Measurements from ENCODE around the gene RPL7A.
"Not testable (repeated sequence)": the region's sequence is repeated elsewhere in the genome, so short reads cannot be mapped to it uniquely, and the experiment has no call there.

Gene RPL7A

DNA sequence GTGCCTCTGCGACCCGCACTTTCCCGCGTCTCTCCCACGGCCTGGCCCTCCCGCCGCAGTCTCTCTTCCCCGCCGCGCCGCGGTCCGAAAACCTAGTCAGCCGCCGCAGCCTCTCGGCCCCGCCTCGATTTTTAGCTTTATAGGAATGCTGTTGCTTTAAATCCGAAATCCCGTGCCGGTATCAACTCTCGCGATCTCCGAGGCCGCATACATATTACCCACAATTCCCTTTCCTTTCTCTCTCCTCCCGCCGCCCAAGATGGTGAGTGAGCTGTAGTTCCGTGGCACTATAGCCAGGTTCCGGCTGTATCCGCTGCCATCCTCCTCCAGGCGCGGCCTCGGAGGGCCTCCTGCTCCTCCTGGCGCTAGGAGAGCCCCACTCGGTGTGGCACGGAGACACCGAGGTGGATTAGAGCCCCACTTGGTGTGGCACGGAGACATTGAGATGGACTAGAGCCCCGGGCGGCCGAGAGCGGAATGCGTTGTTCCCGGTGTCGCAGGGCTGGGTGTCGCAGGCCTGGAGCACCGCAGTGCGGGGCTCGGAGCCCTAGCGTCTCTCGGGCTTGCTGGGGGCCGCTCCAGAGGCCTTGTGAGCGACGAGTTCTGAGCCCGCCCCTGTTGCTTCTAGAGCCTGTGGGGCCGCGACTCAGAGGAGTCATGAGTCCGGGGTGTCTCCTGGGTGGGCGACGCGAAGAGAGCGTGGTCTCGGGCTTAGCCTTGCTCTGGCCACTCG is at the start of gene RPL7A, which contains the start of gene MED22:
Gene RPL7A, plus strand, starts transcription at position 234 of the 733 bp plus-strand sequence. Its CDS starts 26 bp downstream, at position 260.
Gene MED22, minus strand, starts transcription at position 147 of the 733 bp plus-strand sequence. CDS start 1,469 bp downstream, outside the sequence.
- WGBS (ENCODE audit: insufficient coverage, insufficient read length): no CpG with 5 or more reads among the region's 64 CpGs
- peaks cover 61% of the 10 kb centered on the region for H3K36me3 ChIP-seq (ENCODE audit: control insufficient read depth, insufficient read depth, low read length)
- H3K4me3 ChIP-seq (ENCODE audit: low read length): peak within 1 kb of the TSS; percentile 99
- H3K9me3 ChIP-seq (ENCODE audit: control insufficient read depth, insufficient read depth, low read length): no peaks in the 10 kb centered on the region
- no peak within 1 kb of the TSS for H3K27ac ChIP-seq (ENCODE audit: low read length)
- H3K4me1 ChIP-seq (ENCODE audit: control insufficient read depth, insufficient read depth, low read length): peaks cover 2% of the 10 kb centered on the region; the same call in 1 of the 2 replicates
- DNase-seq (ENCODE audit: low read depth, low spot score): no peak
- H3K27me3 ChIP-seq (ENCODE audit: control insufficient read depth, insufficient read depth, low read length): no peaks in the 10 kb centered on the region

- not testable (repeated sequence) for DNase-seq (ENCODE audit: low read depth, low spot score); H3K4me3 ChIP-seq (ENCODE audit: low read length); H3K9me3 ChIP-seq (ENCODE audit: control insufficient read depth, insufficient read depth, low read length); H3K27me3 ChIP-seq (ENCODE audit: control insufficient read depth, insufficient read depth, low read length); H3K36me3 ChIP-seq (ENCODE audit: control insufficient read depth, insufficient read depth, low read length); H3K4me1 ChIP-seq (ENCODE audit: control insufficient read depth, insufficient read depth, low read length); H3K27ac ChIP-seq (ENCODE audit: low read length)
- WGBS (ENCODE audit: insufficient coverage, insufficient read length): no CpG with 5 or more reads among the region's 16 CpGs
Measured at GRCh38 chr9:133299996-133300395, 48.0 kb upstream of the RPL7A start.

DNA sequence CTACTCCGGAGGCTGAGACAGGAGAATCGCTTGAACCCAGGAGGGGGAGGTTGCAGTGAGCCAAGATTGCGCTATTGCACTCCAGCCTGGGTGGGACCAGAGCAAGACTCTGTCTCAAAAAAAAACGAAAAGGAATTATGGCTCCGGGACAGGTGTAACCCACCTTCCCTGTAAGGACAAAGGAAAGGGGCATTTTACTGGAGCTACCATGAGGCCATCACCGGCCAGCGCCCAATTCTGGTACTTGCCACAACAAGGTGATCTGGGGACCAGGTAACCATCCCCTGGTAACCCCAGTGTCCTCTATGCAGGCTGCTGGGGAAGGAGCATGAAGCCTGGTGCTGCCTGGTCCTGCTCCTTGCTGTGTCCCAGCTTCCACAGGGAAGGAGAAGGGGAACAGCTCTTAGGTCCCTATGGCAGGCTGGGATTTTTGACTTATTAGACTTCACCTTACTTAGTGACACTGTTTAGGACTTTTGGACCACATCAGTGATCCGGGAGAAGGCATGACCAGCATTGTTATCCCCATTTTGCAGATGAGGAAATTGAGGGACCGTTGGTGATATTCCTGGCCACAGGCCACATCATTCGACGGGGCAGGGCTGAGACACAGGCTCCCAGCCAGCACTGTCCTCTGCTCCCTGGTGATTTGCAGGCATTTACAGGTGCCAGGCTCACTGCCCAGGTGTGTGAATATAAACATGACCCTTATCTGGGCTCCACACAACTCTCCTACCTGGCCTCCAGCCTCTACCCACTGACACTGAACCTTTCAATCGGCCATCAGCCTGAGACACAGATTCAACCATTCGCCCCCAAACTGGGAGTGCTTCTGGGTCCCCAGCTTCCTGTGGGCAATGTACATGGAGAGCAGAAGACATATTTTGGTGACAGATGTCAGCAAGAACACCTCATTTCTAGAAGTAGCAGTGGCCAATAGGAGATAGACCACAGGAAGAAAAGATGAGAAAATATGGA is 46.5 kb upstream of the RPL7A start:
- Histone ChIP-seq H3K36me3 (ENCODE audit: control insufficient read depth, insufficient read depth, low read length) (no peaks in the 10 kb centered on the region), H3K27me3 (ENCODE audit: control insufficient read depth, insufficient read depth, low read length) (no peaks in the 10 kb centered on the region), H3K4me1 (ENCODE audit: control insufficient read depth, insufficient read depth, low read length) (no peaks in the 10 kb centered on the region), H3K4me3 (ENCODE audit: low read length) (no peak overlapping the region), H3K27ac (ENCODE audit: low read length) (no peak overlapping the region), H3K9me3 (ENCODE audit: control insufficient read depth, insufficient read depth, low read length) (no peaks in the 10 kb centered on the region)
- DNase-seq (ENCODE audit: low read depth, low spot score): no peak
- no CpG with 5 or more reads among the region's 13 CpGs for WGBS (ENCODE audit: insufficient coverage, insufficient read length)

DNA sequence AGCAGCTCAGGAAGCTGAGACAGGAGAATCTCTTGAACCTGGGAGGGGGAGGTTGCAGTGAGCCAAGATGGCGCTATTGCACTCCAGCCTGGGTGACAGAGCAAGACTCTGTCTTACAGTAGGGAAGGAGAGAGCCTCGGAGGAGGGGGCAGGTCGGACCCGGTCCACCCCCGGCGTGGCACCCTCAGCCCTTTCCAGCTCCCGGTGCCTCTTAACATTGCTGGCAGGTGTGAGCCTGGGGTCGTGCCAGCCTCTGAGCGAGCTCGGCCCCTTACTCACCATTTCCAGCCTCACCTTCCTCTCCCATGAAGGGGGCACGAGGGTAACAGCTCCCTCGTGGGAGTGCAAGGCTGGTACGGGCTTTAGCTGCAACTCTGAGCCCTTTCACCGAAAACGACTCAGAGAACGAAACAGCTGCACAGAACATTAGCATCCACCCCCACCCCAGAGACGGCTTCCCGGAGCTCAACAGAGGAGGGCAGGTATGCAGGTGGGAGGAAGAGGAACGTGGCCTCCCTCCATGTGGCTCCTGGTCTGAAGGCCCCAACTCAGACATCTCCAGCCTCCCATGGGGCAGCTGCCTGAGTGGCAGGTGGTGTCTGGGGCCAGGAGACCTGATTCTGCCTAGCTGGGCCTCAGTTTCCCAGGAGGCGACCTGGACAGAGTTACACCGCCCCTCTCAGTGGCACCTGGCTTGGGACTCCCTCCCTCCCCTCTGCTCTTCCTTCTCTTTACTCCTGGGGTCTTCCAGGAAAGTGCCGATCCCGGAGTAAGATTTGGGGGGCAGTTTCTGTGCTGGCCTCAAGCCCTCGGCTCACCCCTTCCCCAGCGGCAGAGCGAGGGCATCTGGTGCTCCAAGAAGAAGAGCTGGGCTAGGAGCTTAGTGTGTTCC is 44.5 kb upstream of the RPL7A start:
- H3K27me3 ChIP-seq (ENCODE audit: control insufficient read depth, insufficient read depth, low read length): no peaks in the 10 kb centered on the region
- H3K9me3 ChIP-seq (ENCODE audit: control insufficient read depth, insufficient read depth, low read length): no peaks in the 10 kb centered on the region
- no peaks in the 10 kb centered on the region for H3K4me1 ChIP-seq (ENCODE audit: control insufficient read depth, insufficient read depth, low read length)
- H3K36me3 ChIP-seq (ENCODE audit: control insufficient read depth, insufficient read depth, low read length): no peaks in the 10 kb centered on the region
- no peak overlapping the region for H3K4me3 ChIP-seq (ENCODE audit: low read length)
- no peak for DNase-seq (ENCODE audit: low read depth, low spot score)
- no peak overlapping the region for H3K27ac ChIP-seq (ENCODE audit: low read length)
- no CpG with 5 or more reads among the region's 26 CpGs for WGBS (ENCODE audit: insufficient coverage, insufficient read length)

GRCh38 chr9:133304158-133304470 is 43.9 kb upstream of the RPL7A start:
- Histone ChIP-seq H3K4me3 (ENCODE audit: low read length) (no peak overlapping the region), H3K27ac (ENCODE audit: low read length) (no peak overlapping the region), H3K9me3 (ENCODE audit: control insufficient read depth, insufficient read depth, low read length) (no peaks in the 10 kb centered on the region), H3K27me3 (ENCODE audit: control insufficient read depth, insufficient read depth, low read length) (no peaks in the 10 kb centered on the region), H3K4me1 (ENCODE audit: control insufficient read depth, insufficient read depth, low read length) (no peaks in the 10 kb centered on the region), H3K36me3 (ENCODE audit: control insufficient read depth, insufficient read depth, low read length) (no peaks in the 10 kb centered on the region)
- no CpG with 5 or more reads among the region's 13 CpGs for WGBS (ENCODE audit: insufficient coverage, insufficient read length)
- no peak for DNase-seq (ENCODE audit: low read depth, low spot score)

DNA sequence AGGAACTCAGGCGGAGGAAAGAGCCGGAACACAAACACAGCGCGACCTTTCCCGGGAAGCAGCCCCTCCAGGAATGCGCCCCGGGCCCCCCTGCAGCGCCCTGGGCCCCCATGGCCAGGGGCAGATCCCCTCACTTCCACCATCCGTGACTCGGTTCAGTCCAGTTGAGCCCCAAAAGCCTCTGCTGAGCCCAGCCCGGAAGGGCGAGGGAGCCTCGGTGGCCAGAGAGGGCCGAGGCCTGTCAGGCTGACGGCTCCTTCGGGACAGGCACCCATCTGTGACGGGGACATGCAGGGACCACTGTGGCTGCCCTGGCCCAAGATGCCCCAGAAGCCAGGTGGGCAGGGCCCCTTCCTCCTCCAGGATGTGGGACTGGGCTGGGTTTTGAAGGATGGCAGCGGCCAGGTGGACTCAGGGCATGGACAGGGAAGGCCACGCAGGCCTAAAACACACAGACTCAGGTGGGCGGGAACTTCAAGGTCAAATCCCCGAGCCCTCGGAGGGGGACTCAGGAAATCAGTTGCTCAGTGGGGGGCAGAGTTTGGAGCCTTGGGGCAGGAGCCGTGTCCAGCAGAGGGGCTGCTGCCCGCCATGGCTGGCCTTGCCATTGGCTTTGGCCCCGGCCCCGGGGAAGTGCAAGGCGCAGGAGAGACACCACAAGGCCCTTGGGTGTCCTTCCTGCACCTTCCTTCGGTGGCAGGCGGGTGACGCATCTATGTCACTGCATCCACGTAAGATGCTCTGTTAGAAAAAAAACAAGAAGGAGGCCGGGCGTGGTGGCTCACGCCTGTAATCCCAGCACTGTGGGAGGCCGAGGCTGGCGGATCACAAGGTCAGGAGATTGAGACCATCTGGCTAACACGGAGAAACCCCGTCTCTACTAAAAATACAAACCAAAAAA is 43.3 kb upstream of the RPL7A start:
- H3K27ac ChIP-seq (ENCODE audit: low read length): no peak overlapping the region
- no peaks in the 10 kb centered on the region for H3K27me3 ChIP-seq (ENCODE audit: control insufficient read depth, insufficient read depth, low read length)
- no peaks in the 10 kb centered on the region for H3K9me3 ChIP-seq (ENCODE audit: control insufficient read depth, insufficient read depth, low read length)
- no peaks in the 10 kb centered on the region for H3K4me1 ChIP-seq (ENCODE audit: control insufficient read depth, insufficient read depth, low read length)
- WGBS (ENCODE audit: insufficient coverage, insufficient read length): no CpG with 5 or more reads among the region's 38 CpGs
- no peak overlapping the region for H3K4me3 ChIP-seq (ENCODE audit: low read length)
- no peak for DNase-seq (ENCODE audit: low read depth, low spot score)
- H3K36me3 ChIP-seq (ENCODE audit: control insufficient read depth, insufficient read depth, low read length): no peaks in the 10 kb centered on the region

- no peaks in the 10 kb centered on the region for H3K4me1 ChIP-seq (ENCODE audit: control insufficient read depth, insufficient read depth, low read length)
- H3K36me3 ChIP-seq (ENCODE audit: control insufficient read depth, insufficient read depth, low read length): no peaks in the 10 kb centered on the region
- H3K9me3 ChIP-seq (ENCODE audit: control insufficient read depth, insufficient read depth, low read length): no peaks in the 10 kb centered on the region
- no peak overlapping the region for H3K4me3 ChIP-seq (ENCODE audit: low read length)
- H3K27me3 ChIP-seq (ENCODE audit: control insufficient read depth, insufficient read depth, low read length): no peaks in the 10 kb centered on the region
- no peak for DNase-seq (ENCODE audit: low read depth, low spot score)
- no CpG with 5 or more reads among the region's 23 CpGs for WGBS (ENCODE audit: insufficient coverage, insufficient read length)
- H3K27ac ChIP-seq (ENCODE audit: low read length): no peak overlapping the region
Measured at GRCh38 chr9:133305731-133306130, 42.3 kb upstream of the RPL7A start.

DNA sequence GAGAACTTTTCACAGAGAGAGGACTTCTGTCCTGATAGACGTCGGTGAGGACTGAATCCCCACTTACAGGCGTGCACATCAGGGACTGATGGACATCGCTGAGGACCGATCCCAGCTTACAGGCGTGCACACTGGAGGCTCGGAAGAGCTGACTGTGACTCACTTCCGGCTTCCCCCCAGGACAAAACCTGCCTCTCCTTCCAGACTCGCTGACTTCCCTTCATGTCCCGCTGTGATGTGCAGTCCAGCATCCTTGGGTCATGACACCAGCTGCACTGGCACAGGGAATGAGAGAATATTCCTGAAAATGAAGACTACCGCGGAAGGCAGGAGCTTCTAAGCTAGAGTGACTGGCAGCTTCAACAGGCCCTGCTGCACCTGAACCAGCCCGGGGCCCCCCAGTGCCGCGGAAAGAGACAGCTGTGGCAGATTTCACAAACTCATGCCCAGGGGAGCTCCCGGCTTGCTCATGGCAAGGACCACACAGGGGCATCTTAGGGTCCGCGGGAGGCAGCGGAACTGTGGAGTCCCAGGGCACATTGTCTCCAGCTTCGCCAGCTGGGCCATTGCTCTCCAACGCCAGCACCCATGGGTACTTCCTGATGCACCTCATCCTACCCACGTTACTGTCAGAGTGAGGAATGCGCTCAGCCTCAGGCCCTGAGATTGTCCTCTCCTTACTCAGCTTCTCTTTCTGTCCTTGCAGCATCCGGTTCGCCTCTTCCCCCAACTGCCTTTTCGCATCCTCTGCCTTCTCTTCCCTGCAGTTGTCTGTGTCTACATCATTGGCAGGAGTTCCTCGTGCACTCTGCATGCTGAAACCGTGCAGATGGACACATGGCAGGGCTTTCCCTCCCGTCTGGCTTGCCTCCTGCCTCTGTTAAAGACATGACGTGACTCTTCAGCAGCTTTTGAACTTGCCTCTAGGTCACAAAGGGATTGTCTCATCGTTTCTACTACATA is 41.5 kb upstream of the RPL7A start:
- no peak overlapping the region for H3K27ac ChIP-seq (ENCODE audit: low read length)
- H3K4me3 ChIP-seq (ENCODE audit: low read length): no peak overlapping the region
- H3K4me1 ChIP-seq (ENCODE audit: control insufficient read depth, insufficient read depth, low read length): no peaks in the 10 kb centered on the region
- no peak for DNase-seq (ENCODE audit: low read depth, low spot score)
- no peaks in the 10 kb centered on the region for H3K9me3 ChIP-seq (ENCODE audit: control insufficient read depth, insufficient read depth, low read length)
- no CpG with 5 or more reads among the region's 31 CpGs for WGBS (ENCODE audit: insufficient coverage, insufficient read length)
- H3K36me3 ChIP-seq (ENCODE audit: control insufficient read depth, insufficient read depth, low read length): no peaks in the 10 kb centered on the region
- no peaks in the 10 kb centered on the region for H3K27me3 ChIP-seq (ENCODE audit: control insufficient read depth, insufficient read depth, low read length)

GRCh38 chr9:133307301-133307700 is 40.7 kb upstream of the RPL7A start:
- Histone ChIP-seq H3K27me3 (ENCODE audit: control insufficient read depth, insufficient read depth, low read length) (no peaks in the 10 kb centered on the region), H3K4me1 (ENCODE audit: control insufficient read depth, insufficient read depth, low read length) (no peaks in the 10 kb centered on the region), H3K27ac (ENCODE audit: low read length) (no peak overlapping the region), H3K9me3 (ENCODE audit: control insufficient read depth, insufficient read depth, low read length) (no peaks in the 10 kb centered on the region), H3K36me3 (ENCODE audit: control insufficient read depth, insufficient read depth, low read length) (no peaks in the 10 kb centered on the region), H3K4me3 (ENCODE audit: low read length) (no peak overlapping the region)
- no peak for DNase-seq (ENCODE audit: low read depth, low spot score)
- no CpG with 5 or more reads among the region's 16 CpGs for WGBS (ENCODE audit: insufficient coverage, insufficient read length)
